ENCODE measurements around the gene SUFU.

Gene SUFU

DNA sequence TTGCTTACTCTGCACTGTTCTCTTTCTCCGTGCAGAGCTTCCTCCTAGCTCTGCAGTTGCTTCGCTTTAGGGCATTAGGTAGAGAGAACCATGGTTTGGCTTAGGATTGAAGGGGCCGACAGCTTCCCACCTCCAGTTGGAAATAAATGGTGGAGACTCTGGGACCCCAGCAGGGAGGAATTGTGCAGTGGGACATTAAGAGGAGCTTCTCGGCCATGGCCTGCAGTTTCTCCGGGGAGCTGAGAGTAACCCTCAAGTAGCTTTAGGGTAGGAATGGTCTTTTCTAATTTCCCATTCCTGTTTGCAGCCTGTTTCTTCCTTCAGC lies 1.2 kb downstream of the SUFU start:
- H3K4me3 ChIP-seq (ENCODE audit: low read depth, low read length) = peak overlapping the region; percentile 94
- no peak for DNase-seq (ENCODE audit: low read depth)

GRCh38 chr10:102505462-102506115 lies 1.8 kb downstream of the SUFU start:
- TF ChIP-seq CTCF (conservative IDR thresholded peaks at IDR 0.05; ENCODE audit: low read depth, low read length) = no peak
- no peak for DNase-seq (ENCODE audit: low read depth)
- peak overlapping the region; percentile 94 for H3K4me3 ChIP-seq (ENCODE audit: low read depth, low read length)

More for the DNA sequence above, 1.2 kb downstream of the SUFU start:
- no peak for TF ChIP-seq CTCF (conservative IDR thresholded peaks at IDR 0.05; ENCODE audit: low read depth, low read length)

GRCh38 chr10:102507521-102507920 lies 3.7 kb downstream of the SUFU start:
- no peak for DNase-seq (ENCODE audit: low read depth)
- H3K4me3 ChIP-seq (ENCODE audit: low read depth, low read length) = no peak overlapping the region
- no peak for TF ChIP-seq CTCF (conservative IDR thresholded peaks at IDR 0.05; ENCODE audit: low read depth, low read length)

GRCh38 chr10:102508506-102508905 lies 4.7 kb downstream of the SUFU start:
- no peak for TF ChIP-seq CTCF (conservative IDR thresholded peaks at IDR 0.05; ENCODE audit: low read depth, low read length)
- no peak for DNase-seq (ENCODE audit: low read depth)
- no peak overlapping the region for H3K4me3 ChIP-seq (ENCODE audit: low read depth, low read length)

DNA sequence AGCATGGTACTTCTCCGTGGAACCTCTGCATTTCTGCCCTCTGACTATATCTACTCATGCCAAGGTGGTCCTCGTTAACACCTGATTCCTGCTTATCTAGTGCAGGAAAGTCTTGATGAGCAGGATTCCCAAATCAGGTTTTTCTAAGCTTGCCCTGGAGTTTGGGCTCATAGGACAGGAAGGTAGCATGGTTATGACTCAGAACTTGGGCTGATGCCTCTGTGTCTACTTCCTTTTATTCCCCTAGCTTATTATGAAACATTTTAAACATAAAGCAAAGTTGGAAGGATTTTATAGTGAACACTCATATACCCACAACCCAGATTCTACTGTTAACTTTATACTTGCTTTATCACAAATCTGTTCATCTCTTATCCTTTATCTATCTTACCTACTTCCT lies 5.6 kb downstream of the SUFU start:
- no peak overlapping the region for H3K4me3 ChIP-seq (ENCODE audit: low read depth, low read length)
- DNase-seq (ENCODE audit: low read depth) = peak; percentile 61
- no peak for TF ChIP-seq CTCF (conservative IDR thresholded peaks at IDR 0.05; ENCODE audit: low read depth, low read length)

DNA sequence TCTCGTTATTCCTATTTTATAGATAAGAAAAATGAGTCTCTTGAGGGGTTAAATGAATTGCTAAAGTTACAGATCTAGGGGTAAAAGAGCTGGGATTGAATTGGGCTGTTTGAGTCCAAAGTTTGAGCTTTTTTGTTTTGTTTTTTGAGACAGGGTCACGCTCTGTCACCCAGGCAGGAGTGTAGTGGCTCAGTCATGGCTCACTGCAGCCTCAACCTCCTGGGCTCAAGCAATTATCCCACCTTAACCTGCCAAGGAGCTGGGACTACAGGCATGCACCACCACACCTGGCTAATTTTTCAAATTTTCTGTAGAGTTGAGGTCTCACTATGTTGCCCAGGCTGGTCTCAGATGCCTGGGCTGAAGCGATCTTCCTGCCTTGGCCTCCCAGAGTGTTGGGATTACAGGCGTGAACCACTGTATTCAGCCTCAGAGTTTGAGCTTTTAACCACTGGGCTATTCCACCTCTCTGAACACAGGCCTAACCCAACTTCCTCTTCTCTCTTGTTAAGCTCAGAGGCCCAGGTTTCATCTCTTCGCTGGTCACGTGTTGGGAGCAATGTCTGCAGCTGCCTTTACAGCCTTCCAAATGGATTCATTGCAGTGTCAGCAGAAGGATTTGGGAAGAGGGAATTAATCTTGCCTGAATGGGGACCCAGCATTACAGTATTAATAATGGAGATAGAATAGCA lies 8.0 kb downstream of the SUFU start:
- no peak for DNase-seq (ENCODE audit: low read depth)
- TF ChIP-seq CTCF (conservative IDR thresholded peaks at IDR 0.05; ENCODE audit: low read depth, low read length) = no peak
- no peak overlapping the region for H3K4me3 ChIP-seq (ENCODE audit: low read depth, low read length)
